ENCODE data around the gene LCA5L.

LCA5L gene

DNA sequence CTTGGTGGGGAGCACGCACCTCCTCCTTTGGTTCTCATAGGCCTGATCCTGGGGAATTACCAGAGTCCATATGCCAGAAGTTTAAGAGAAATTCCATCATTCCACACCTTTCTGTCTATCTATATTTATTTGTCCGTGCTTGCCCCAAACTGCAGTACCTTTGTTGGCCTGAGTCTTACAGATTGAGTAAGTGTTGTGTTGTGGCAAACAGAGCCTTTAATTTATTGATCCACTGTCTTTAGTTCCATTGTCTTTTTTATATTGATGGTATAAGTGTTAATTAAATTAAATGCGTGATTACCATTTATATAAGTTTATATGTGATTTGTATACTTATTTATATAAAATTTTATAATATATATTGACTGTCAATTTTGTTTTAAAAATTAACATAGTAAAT is 11.1 kb upstream of the LCA5L start:
- no peak overlapping the region for H3K27ac ChIP-seq
- no peaks in the 10 kb centered on the region for H3K36me3 ChIP-seq
- H3K4me3 ChIP-seq (ENCODE audit: low read depth, low read length) = no peak overlapping the region
- TF ChIP-seq, protein P1, sequence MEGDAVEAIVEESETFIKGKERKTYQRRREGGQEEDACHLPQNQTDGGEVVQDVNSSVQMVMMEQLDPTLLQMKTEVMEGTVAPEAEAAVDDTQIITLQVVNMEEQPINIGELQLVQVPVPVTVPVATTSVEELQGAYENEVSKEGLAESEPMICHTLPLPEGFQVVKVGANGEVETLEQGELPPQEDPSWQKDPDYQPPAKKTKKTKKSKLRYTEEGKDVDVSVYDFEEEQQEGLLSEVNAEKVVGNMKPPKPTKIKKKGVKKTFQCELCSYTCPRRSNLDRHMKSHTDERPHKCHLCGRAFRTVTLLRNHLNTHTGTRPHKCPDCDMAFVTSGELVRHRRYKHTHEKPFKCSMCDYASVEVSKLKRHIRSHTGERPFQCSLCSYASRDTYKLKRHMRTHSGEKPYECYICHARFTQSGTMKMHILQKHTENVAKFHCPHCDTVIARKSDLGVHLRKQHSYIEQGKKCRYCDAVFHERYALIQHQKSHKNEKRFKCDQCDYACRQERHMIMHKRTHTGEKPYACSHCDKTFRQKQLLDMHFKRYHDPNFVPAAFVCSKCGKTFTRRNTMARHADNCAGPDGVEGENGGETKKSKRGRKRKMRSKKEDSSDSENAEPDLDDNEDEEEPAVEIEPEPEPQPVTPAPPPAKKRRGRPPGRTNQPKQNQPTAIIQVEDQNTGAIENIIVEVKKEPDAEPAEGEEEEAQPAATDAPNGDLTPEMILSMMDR (IDR thresholded peaks at IDR 0.05; ENCODE audit: low read depth, low read length) = peak; percentile 17; the same call in 1 of the 2 replicates
- no peaks in the 10 kb centered on the region for H3K9me3 ChIP-seq (ENCODE audit: severe bottlenecking)
- DNase-seq = no peak
- H3K27me3 ChIP-seq (ENCODE audit: insufficient read depth, low read depth, severe bottlenecking) = no peaks in the 10 kb centered on the region

DNA sequence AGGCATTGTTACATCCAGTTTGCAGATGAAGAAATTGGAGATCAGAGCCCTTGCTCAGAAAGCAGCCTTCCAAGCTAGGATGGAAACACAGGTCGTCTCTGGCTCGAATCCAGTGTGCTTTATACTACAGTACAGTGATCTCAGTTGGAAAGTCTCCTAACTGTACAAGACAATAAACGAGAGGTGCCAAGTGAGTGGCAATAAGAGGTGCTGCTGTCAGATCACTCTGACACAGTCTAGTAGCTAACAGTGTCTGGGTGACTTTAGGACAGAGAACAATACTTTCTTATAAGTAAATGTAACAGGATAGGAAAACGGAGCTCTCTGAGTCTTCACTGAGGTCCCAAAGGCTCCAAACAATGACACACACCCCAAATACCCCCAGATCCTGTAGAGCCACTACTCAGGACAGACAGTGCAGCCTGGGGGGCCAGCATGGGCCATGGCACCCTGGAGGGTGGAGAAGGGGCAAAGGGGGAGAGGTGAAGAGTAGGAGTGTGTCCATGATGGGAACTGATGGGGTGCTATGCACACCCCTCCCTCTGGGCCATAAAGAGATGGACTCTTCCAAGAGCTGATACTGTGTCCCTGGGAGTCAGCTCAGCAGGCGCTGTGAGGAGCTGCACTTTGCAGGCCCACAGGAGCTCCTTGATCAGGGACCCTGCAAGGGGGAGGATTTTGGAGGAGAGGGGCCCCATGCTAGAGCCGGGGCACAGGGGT is 9.5 kb upstream of the LCA5L start:
- Histone ChIP-seq H3K27ac (no peak overlapping the region), H3K27me3 (ENCODE audit: insufficient read depth, low read depth, severe bottlenecking) (no peaks in the 10 kb centered on the region)

DNA sequence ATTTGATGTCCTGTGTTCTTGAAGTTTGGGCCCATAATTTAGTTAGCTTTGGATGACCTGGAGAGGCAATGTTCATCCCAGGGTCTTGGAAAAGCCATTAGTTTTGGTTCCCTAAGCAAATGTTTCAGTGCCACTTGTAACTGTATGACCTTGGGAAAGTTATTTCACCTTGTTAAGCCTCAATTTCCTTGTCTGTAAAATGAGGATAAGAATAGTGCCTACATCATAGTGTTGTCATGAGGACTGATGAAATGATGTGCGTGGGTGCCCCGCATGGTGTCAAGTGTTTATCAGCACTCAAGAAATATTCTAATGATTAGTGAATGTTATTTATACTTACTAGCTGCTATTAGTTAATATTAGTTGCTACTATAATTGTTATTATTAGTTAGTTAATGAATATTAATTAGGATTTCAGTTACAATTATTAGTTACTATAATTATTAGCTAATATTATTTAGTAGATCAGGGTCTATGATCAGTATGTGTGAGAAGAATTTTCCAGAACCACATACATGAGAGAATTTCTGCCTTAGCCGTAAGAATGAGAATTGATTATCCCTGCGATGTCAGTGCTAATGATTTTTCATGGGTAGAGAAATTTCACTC is 8.1 kb upstream of the LCA5L start:
- TF ChIP-seq, protein P1 (IDR thresholded peaks at IDR 0.05; ENCODE audit: low read depth, low read length) = no peak

More for the DNA sequence above, 9.5 kb upstream of the LCA5L start:
- H3K9me3 ChIP-seq (ENCODE audit: severe bottlenecking) = no peaks in the 10 kb centered on the region
- H3K36me3 ChIP-seq = no peaks in the 10 kb centered on the region
- DNase-seq = no peak
- TF ChIP-seq, protein P1 (IDR thresholded peaks at IDR 0.05; ENCODE audit: low read depth, low read length) = no peak
- H3K4me3 ChIP-seq (ENCODE audit: low read depth, low read length) = no peak overlapping the region

DNA sequence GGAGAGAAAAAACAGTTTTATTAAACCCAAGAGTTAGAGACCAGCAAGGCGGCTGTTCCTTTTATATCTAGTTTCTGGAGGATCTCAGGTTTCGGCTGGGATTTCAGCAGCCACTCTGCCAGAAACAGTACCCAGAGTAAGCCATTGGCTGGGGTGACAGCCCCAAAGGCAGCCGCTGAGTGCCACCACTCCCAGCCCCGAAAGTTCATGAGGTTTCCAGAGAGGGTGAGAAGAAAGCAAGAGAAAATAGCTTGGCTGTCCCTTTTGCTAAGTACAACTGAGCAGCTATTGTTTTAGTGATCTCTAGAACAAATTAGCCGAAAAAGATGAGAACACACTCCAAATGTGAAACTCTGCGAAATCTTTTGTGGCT is 7.4 kb upstream of the LCA5L start:
- no peaks in the 10 kb centered on the region for H3K27me3 ChIP-seq (ENCODE audit: insufficient read depth, low read depth, severe bottlenecking)
- no peak overlapping the region for H3K27ac ChIP-seq
- DNase-seq = no peak
- no peaks in the 10 kb centered on the region for H3K9me3 ChIP-seq (ENCODE audit: severe bottlenecking)
- TF ChIP-seq, protein P1 (IDR thresholded peaks at IDR 0.05; ENCODE audit: low read depth, low read length) = no peak
- no peaks in the 10 kb centered on the region for H3K36me3 ChIP-seq
- no peak overlapping the region for H3K4me3 ChIP-seq (ENCODE audit: low read depth, low read length)

More for the DNA sequence above, 8.1 kb upstream of the LCA5L start:
- no peak overlapping the region for H3K27ac ChIP-seq
- DNase-seq = no peak
- no peaks in the 10 kb centered on the region for H3K9me3 ChIP-seq (ENCODE audit: severe bottlenecking)
- no peaks in the 10 kb centered on the region for H3K36me3 ChIP-seq
- no peaks in the 10 kb centered on the region for H3K27me3 ChIP-seq (ENCODE audit: insufficient read depth, low read depth, severe bottlenecking)
- H3K4me3 ChIP-seq (ENCODE audit: low read depth, low read length) = no peak overlapping the region

DNA sequence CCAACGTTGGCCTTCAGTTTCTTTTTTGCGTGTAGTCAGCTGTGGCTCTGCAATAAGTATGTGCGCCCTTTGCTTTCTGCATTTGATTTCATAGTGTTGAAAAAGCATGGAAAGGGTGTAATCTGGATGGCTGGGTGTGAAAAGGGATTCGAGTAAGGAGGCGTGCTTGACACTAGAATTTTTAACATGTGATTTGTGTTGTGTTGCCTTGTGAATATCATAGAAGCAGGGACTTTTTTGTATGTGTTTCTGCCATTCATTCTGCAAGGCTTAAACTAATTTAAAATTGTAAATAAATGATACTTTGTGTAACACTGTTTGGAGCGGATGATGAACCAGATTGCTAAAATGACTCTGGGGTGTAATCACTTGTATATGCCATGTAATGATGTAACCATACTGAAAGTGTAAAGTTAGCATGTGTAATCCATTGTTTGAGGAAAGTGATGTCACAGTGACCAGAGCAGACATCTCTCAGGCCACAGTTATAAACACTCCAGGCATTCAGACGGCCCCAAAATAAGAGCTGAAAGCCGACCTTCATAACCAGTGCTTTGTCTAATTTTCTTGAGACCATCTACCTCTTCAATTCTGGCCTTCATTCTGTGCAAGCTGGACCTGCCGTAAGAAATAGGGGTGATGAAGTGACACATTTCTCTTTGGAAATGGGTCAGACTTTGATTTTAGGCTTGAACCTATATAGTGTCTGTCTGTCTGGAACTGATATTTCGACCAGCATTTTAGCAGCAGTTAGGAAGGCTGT is 6.8 kb upstream of the LCA5L start:
- H3K27ac ChIP-seq = no peak overlapping the region
- no peaks in the 10 kb centered on the region for H3K27me3 ChIP-seq (ENCODE audit: insufficient read depth, low read depth, severe bottlenecking)
- H3K4me3 ChIP-seq (ENCODE audit: low read depth, low read length) = no peak overlapping the region
- H3K9me3 ChIP-seq (ENCODE audit: severe bottlenecking) = no peaks in the 10 kb centered on the region
- no peak for DNase-seq
- H3K36me3 ChIP-seq = no peaks in the 10 kb centered on the region
- TF ChIP-seq, protein P1 (IDR thresholded peaks at IDR 0.05; ENCODE audit: low read depth, low read length) = no peak
